ENCODE data around the gene CARMIL1.
A peak's percentile ranks its signal among the peaks of the same experiment; 100 is the strongest.

DNA sequence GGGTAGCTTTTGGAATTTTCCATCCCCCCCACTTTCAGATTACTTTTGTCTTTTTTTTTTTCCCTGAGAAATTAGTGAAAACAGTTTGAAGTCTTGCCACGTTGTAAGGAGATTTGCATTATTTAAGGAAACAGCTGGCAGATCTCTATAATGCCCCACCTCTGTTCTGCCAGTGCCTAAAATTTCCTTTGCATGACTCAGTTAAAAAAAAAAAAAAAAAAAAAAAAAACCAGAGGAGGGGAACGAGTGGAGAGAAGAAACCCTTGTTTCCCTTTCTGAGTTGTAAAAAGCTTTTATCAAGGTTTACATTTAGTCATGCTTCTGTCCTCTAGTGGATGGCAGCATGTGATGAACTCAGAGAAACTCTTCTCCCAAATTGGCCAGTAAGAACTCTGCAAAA is 33.5 kb downstream of the CARMIL1 start:
- TF ChIP-seq ELF4 (IDR thresholded peaks at IDR 0.05) (no peak), SUZ12 (IDR thresholded peaks at IDR 0.05) (no peak), BHLHE40 (IDR thresholded peaks at IDR 0.05; ENCODE audit: borderline replicate concordance) (no peak), ARNT (IDR thresholded peaks at IDR 0.05) (no peak), SP1 (IDR thresholded peaks at IDR 0.05) (no peak), L3MBTL2 (conservative IDR thresholded peaks at IDR 0.05) (no peak), ZNF384 (IDR thresholded peaks at IDR 0.05) (peak; percentile 73; the same call in 1 of the 2 replicates), TARDBP (IDR thresholded peaks at IDR 0.05) (no peak), CTBP1 (IDR thresholded peaks at IDR 0.05; ENCODE audit: borderline replicate concordance) (no peak), FOXM1 (IDR thresholded peaks at IDR 0.05; ENCODE audit: borderline replicate concordance) (no peak), NFRKB (IDR thresholded peaks at IDR 0.05) (no peak), PKNOX1 (IDR thresholded peaks at IDR 0.05) (no peak), FOXA1 (IDR thresholded peaks at IDR 0.05) (no peak)

Measured in HEK293T (cell line).